K562 (cell line): ENCODE data around the gene ARAP1.

Experiments used
- CHCHD3 ChIP-seq: fragments of 250-450 bp; sonication (Bioruptor Pico); IDR thresholded peaks from 2 replicates; pipeline ENCODE4 v2.1.2; 2022; ENCODE audit warnings: mild to moderate bottlenecking
- CTCF ChIP-seq, 3 experiments: IDR thresholded peaks in 2 of 3; conservative IDR thresholded peaks in 1 of 3; 2 replicates each; pipeline ENCODE4 v1.5.1; 2011 to 2012; ENCODE audit warnings: low read length in 3 of 3, mild to moderate bottlenecking in 3 of 3, control low read depth in 2 of 3, improper control_type of control experiment in 1 of 3, inconsistent platforms in 1 of 3, low read depth in 1 of 3, mixed read lengths in 1 of 3, moderate library complexity in 1 of 3; ENCODE audit not compliant: insufficient read depth in 2 of 3
- EZH2 ChIP-seq: IDR thresholded peaks from 2 replicates; pipeline ENCODE4 v1.6.1; 2012; ENCODE audit warnings: low read depth, mild to moderate bottlenecking, inconsistent platforms, low read length, borderline replicate concordance
- KDM1A ChIP-seq, 2 experiments: fragments of 450-650 bp; IDR thresholded peaks; 2 replicates each; pipeline ENCODE4 v1.6.1; 2016; ENCODE audit warnings: mild to moderate bottlenecking in 2 of 2
- MAZ ChIP-seq, 2 experiments: fragments of 450-650 bp in 1 of 2; sonication (generic) in 1 of 2; formaldehyde crosslinking; IDR thresholded peaks in 1 of 2; conservative IDR thresholded peaks in 1 of 2; 2 replicates each; pipeline versions ENCODE4 v1.4.0 to v1.5.0; 2020; ENCODE audit warnings: mild to moderate bottlenecking in 1 of 2, missing genetic modification reagents in 1 of 2
- NFE2L1 ChIP-seq: fragments of 450-650 bp; IDR thresholded peaks from 2 replicates; pipeline ENCODE4 v1.6.1; 2016; ENCODE audit warnings: missing genetic modification characterization, low read depth, mild to moderate bottlenecking, missing compliant biosample characterization, moderate library complexity, borderline replicate concordance
- RERE ChIP-seq: sonication (generic); formaldehyde crosslinking; IDR thresholded peaks from 2 replicates; pipeline ENCODE4 v1.8.0; 2023; ENCODE audit warnings: missing genetic modification reagents, mild to moderate bottlenecking, borderline replicate concordance
- RNF219 ChIP-seq: fragments of 250-450 bp; sonication (Bioruptor Pico); IDR thresholded peaks from 2 replicates; pipeline ENCODE4 v1.5.0; 2022; ENCODE audit warnings: mild to moderate bottlenecking
- SIN3A ChIP-seq, 2 experiments: fragments of 150-350 bp in 1 of 2; IDR thresholded peaks; 2 replicates each; pipeline ENCODE4 v1.6.1; 2011 to 2016; ENCODE audit warnings: borderline replicate concordance in 2 of 2, low read depth in 2 of 2, low read length in 2 of 2, mild to moderate bottlenecking in 2 of 2, moderate library complexity in 2 of 2; ENCODE audit not compliant: control insufficient read depth in 1 of 2
- SRSF9 ChIP-seq: fragments of 200-400 bp; formaldehyde crosslinking; IDR thresholded peaks from 2 replicates; pipeline ENCODE4 v1.6.1; 2017; ENCODE audit warnings: low read depth, low read length, borderline replicate concordance
- YY1 ChIP-seq, 3 experiments: IDR thresholded peaks; 2 replicates each; pipeline ENCODE4 v1.6.1; 2011; ENCODE audit warnings: low read length in 2 of 3, mild to moderate bottlenecking in 2 of 3, moderate library complexity in 2 of 3, borderline replicate concordance in 1 of 3, control low read depth in 1 of 3, low read depth in 1 of 3; ENCODE audit not compliant: insufficient read depth in 3 of 3, insufficient replicate concordance in 2 of 3, control insufficient read depth in 1 of 3, insufficient read length in 1 of 3; ENCODE audit errors: extremely low read depth in 1 of 3
- ZBTB7A ChIP-seq: IDR thresholded peaks from 2 replicates; pipeline ENCODE4 v1.6.1; 2011; ENCODE audit warnings: low read depth, mild to moderate bottlenecking, low read length, moderate library complexity, borderline replicate concordance; ENCODE audit not compliant: control insufficient read depth
- ZNF124 ChIP-seq: sonication (generic); formaldehyde crosslinking; IDR thresholded peaks from 2 replicates; pipeline ENCODE4 v1.8.1; 2022; ENCODE audit warnings: missing genetic modification reagents

- TF ChIP-seq CTCF (IDR thresholded peaks at IDR 0.05 in 2 of 3, conservative IDR thresholded peaks at IDR 0.05 in 1 of 3; ENCODE audit: insufficient read depth in 2 of 3, low read depth in 1 of 3, low read length in 3 of 3) (no peak), RERE (no peak), ZBTB7A (no peak), YY1 (IDR thresholded peaks at IDR 0.05; ENCODE audit: borderline replicate concordance in 1 of 3, control insufficient read depth in 1 of 3, extremely low read depth in 1 of 3, insufficient read depth in 3 of 3, insufficient read length in 1 of 3, insufficient replicate concordance in 2 of 3, low read depth in 1 of 3, low read length in 2 of 3) (no peak), CHCHD3 (CRISPR knock-in tag) (no peak), KDM1A (IDR thresholded peaks at IDR 0.05) (no peak), RNF219 (CRISPR knock-in tag) (no peak), ZNF124 (CRISPR knock-in tag) (no peak), MAZ (CRISPR knock-in tag; conservative IDR thresholded peaks at IDR 0.05 in 1 of 2, IDR thresholded peaks at IDR 0.05 in 1 of 2) (no peak), SIN3A (IDR thresholded peaks at IDR 0.05; ENCODE audit: borderline replicate concordance in 2 of 2, control insufficient read depth in 1 of 2, low read depth in 2 of 2, low read length in 2 of 2) (no peak), NFE2L1 (tag) (no peak), SRSF9 (no peak), EZH2 (no peak)
These were observed 36.0 kb upstream of the ARAP1 start for GRCh38 chr11:72788241-72788640.
